NT2/D1 (cell line): Measurements from ENCODE around the gene NTM.

Experiments used
- DNase-seq: peaks from one replicate; pipeline ENCODE4 v3.0.0-alpha.2; 2011; ENCODE audit warnings: low read depth, low spot score
- H3K27me3 ChIP-seq: 2 replicates; pipeline ENCODE4 v1.6.0; 2011; ENCODE audit warnings: mild to moderate bottlenecking; ENCODE audit not compliant: insufficient read length, insufficient read depth
- H3K36me3 ChIP-seq: 2 replicates; pipeline ENCODE4 v1.6.1; 2011; ENCODE audit warnings: mild to moderate bottlenecking, low read length, mixed read lengths; ENCODE audit not compliant: insufficient read depth, insufficient read length
- H3K4me1 ChIP-seq: 2 replicates; pipeline ENCODE4 v1.5.1; 2011; ENCODE audit not compliant: insufficient read depth, insufficient read length
- H3K4me3 ChIP-seq: 2 replicates; pipeline ENCODE4 v1.5.1; 2011; ENCODE audit warnings: low read depth; ENCODE audit not compliant: insufficient read length
- H3K9ac ChIP-seq: 2 replicates; pipeline ENCODE4 v1.6.0; 2011; ENCODE audit warnings: low read depth; ENCODE audit not compliant: insufficient read length
- H3K9me3 ChIP-seq: 2 replicates; pipeline ENCODE4 v1.5.1; 2011; ENCODE audit warnings: mild to moderate bottlenecking, low read length; ENCODE audit not compliant: insufficient read depth
- SUZ12 ChIP-seq: IDR thresholded peaks from 2 replicates; pipeline ENCODE4 v1.6.1; 2011; ENCODE audit not compliant: insufficient read length, insufficient read depth; ENCODE audit errors: extremely low read depth
- YY1 ChIP-seq: IDR thresholded peaks from 2 replicates; pipeline ENCODE4 v1.6.1; 2011; ENCODE audit not compliant: insufficient read length, insufficient read depth
- ZNF274 ChIP-seq: IDR thresholded peaks from 2 replicates; pipeline ENCODE4 v1.6.1; 2011; ENCODE audit warnings: mild to moderate bottlenecking, low read depth, low read length

Gene NTM

GRCh38 chr11:131664816-131665215 lies 294.4 kb downstream of the NTM start:
- H3K36me3 ChIP-seq: no peaks in the 10 kb centered on the region
- H3K9me3 ChIP-seq: no peaks in the 10 kb centered on the region
- peaks cover 5% of the 10 kb centered on the region for H3K4me1 ChIP-seq
- H3K27me3 ChIP-seq: no peaks in the 10 kb centered on the region
- DNase-seq: no peak
- H3K4me3 ChIP-seq: no peak overlapping the region
- no peak overlapping the region for H3K9ac ChIP-seq
- TF ChIP-seq YY1 (no peak), SUZ12 (no peak)

- H3K9me3 ChIP-seq: no peaks in the 10 kb centered on the region
- peaks cover 5% of the 10 kb centered on the region for H3K4me1 ChIP-seq
- no peak for DNase-seq
- H3K4me3 ChIP-seq: no peak overlapping the region
- TF ChIP-seq ZNF274 (no peak), YY1 (no peak), SUZ12 (no peak)
- H3K9ac ChIP-seq: no peak overlapping the region
- H3K27me3 ChIP-seq: no peaks in the 10 kb centered on the region
- H3K36me3 ChIP-seq: no peaks in the 10 kb centered on the region
These were observed 295.0 kb downstream of the NTM start for GRCh38 chr11:131665344-131665968.

GRCh38 chr11:131666006-131666405 lies 295.6 kb downstream of the NTM start:
- TF ChIP-seq YY1 (no peak), SUZ12 (no peak)
- H3K27me3 ChIP-seq: no peaks in the 10 kb centered on the region
- no peak overlapping the region for H3K4me3 ChIP-seq
- no peaks in the 10 kb centered on the region for H3K9me3 ChIP-seq
- no peak overlapping the region for H3K9ac ChIP-seq
- DNase-seq: no peak
- peaks cover 5% of the 10 kb centered on the region for H3K4me1 ChIP-seq
- no peaks in the 10 kb centered on the region for H3K36me3 ChIP-seq

DNA sequence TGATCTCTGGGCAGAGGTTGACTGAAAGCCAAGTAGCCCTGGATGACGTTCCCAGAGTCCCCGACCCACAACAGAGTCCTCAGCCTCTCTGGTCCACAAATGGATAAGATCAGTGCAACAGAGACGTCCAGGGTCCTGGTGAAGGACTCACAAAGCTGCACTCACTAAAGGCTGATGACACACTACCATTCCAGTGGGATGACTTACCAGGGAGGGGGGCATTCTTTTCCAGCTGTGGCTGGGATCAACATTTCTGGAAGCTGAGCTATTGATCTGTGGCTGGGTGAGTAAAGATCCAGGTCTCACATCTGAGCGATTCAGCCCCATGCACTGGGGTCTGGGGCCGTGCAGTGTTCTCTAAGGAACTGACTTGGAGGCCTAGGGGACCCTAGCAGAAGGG lies 296.2 kb downstream of the NTM start:
- Histone ChIP-seq H3K4me1 (peaks cover 5% of the 10 kb centered on the region), H3K9ac (no peak overlapping the region), H3K36me3 (no peaks in the 10 kb centered on the region), H3K27me3 (no peaks in the 10 kb centered on the region), H3K9me3 (no peaks in the 10 kb centered on the region), H3K4me3 (no peak overlapping the region)
- no peak for DNase-seq
- TF ChIP-seq ZNF274 (no peak), YY1 (no peak), SUZ12 (no peak)

DNA sequence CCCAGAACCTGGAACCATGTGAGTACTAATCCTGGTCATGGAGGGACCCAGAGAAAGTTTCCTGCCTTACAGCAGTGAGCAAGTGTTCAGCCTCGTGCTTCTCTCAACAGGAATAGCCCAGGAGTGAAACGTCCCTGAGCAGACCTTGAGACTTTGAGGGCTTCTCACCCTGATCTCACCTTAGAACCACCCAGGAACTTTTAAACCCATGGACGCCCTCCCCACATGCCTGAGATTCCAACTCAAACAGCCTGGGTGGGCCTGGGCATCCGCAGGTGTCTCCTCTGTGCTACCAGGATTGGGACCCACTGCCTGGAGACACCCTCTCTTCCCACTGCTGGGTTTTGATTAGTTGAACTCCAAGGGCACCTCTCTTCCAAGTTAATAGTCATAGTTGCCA lies 297.2 kb downstream of the NTM start:
- DNase-seq: no peak
- TF ChIP-seq ZNF274 (no peak), YY1 (no peak), SUZ12 (no peak)
- Histone ChIP-seq H3K4me3 (no peak overlapping the region), H3K27me3 (no peaks in the 10 kb centered on the region), H3K36me3 (no peaks in the 10 kb centered on the region), H3K9me3 (no peaks in the 10 kb centered on the region), H3K4me1 (peaks cover 2% of the 10 kb centered on the region), H3K9ac (no peak overlapping the region)

GRCh38 chr11:131668500-131669400 lies 298.3 kb downstream of the NTM start:
- peak; percentile 48 for DNase-seq
- Histone ChIP-seq H3K27me3 (no peaks in the 10 kb centered on the region), H3K4me1 (peaks cover 4% of the 10 kb centered on the region)

GRCh38 chr11:131669401-131669780 lies 299.0 kb downstream of the NTM start:
- Histone ChIP-seq H3K36me3 (no peaks in the 10 kb centered on the region), H3K4me1 (peaks cover 4% of the 10 kb centered on the region), H3K9me3 (no peaks in the 10 kb centered on the region), H3K4me3 (no peak overlapping the region), H3K9ac (no peak overlapping the region), H3K27me3 (peaks cover 2% of the 10 kb centered on the region)
- no peak for TF ChIP-seq SUZ12
- TF ChIP-seq YY1: no peak
- TF ChIP-seq ZNF274: no peak
- no peak for DNase-seq

More at GRCh38 chr11:131668500-131669400, 298.3 kb downstream of the NTM start:
- TF ChIP-seq YY1: no peak
- no peak for TF ChIP-seq ZNF274
- TF ChIP-seq SUZ12: no peak
- Histone ChIP-seq H3K36me3 (no peaks in the 10 kb centered on the region), H3K9ac (no peak overlapping the region), H3K9me3 (no peaks in the 10 kb centered on the region), H3K4me3 (no peak overlapping the region)
